K562 (cell line): ENCODE measurements around the gene EIF2AK2. TPM values are rescaled to one million over a fixed set of nuclear protein-coding genes. Genes with fewer than 3 reads are reported as not detected.
A peak's percentile ranks its signal among the peaks of the same experiment; 100 is the strongest.

Experiments
- CREB5 ChIP-seq: fragments of 250-450 bp; sonication (Bioruptor Pico); IDR thresholded peaks from 2 replicates; pipeline ENCODE4 v1.5.0; 2020; ENCODE audit warnings: mild to moderate bottlenecking
- EGR1 ChIP-seq: fragments of 450-650 bp; conservative IDR thresholded peaks from 2 replicates; pipeline ENCODE4 v1.6.1; 2017; ENCODE audit warnings: mild to moderate bottlenecking
- ETS1 ChIP-seq: conservative IDR thresholded peaks from 2 replicates; pipeline ENCODE4 v1.6.1; 2011; ENCODE audit warnings: low read depth, mild to moderate bottlenecking, low read length; ENCODE audit not compliant: control insufficient read depth
- ILK ChIP-seq: fragments of 450-650 bp; IDR thresholded peaks from 2 replicates; pipeline ENCODE4 v1.6.1; 2016; ENCODE audit warnings: missing genetic modification characterization, low read depth, mild to moderate bottlenecking, missing compliant biosample characterization, moderate library complexity, borderline replicate concordance
- MED1 ChIP-seq: sonication (generic); formaldehyde crosslinking; IDR thresholded peaks from 2 replicates; pipeline ENCODE4 v1.8.1; 2023; ENCODE audit warnings: missing genetic modification reagents, borderline replicate concordance
- PHF20 ChIP-seq: fragments of 450-650 bp; IDR thresholded peaks from 2 replicates; pipeline ENCODE4 v1.6.1; 2018; ENCODE audit not compliant: partially characterized antibody
- SUPT5H ChIP-seq: fragments of 450-650 bp; IDR thresholded peaks from 2 replicates; pipeline ENCODE4 v1.6.1; 2016
- TGIF2 ChIP-seq: sonication (generic); formaldehyde crosslinking; IDR thresholded peaks from 2 replicates; pipeline ENCODE4 v1.8.1; 2022; ENCODE audit warnings: mild to moderate bottlenecking, missing genetic modification reagents, moderate library complexity
- THRA ChIP-seq: fragments of 450-650 bp; IDR thresholded peaks from 2 replicates; pipeline ENCODE4 v1.6.1; 2017; ENCODE audit warnings: mild to moderate bottlenecking, moderate library complexity
- YY1 ChIP-seq, 3 experiments: IDR thresholded peaks; 2 replicates each; pipeline ENCODE4 v1.6.1; 2011; ENCODE audit warnings: low read length in 2 of 3, mild to moderate bottlenecking in 2 of 3, moderate library complexity in 2 of 3, borderline replicate concordance in 1 of 3, control low read depth in 1 of 3, low read depth in 1 of 3; ENCODE audit not compliant: insufficient read depth in 3 of 3, insufficient replicate concordance in 2 of 3, control insufficient read depth in 1 of 3, insufficient read length in 1 of 3; ENCODE audit errors: extremely low read depth in 1 of 3
- ZNF212 ChIP-seq: fragments of 450-650 bp; formaldehyde crosslinking; IDR thresholded peaks from 2 replicates; pipeline ENCODE4 v1.4.0; 2020; ENCODE audit warnings: mild to moderate bottlenecking
- polyA plus RNA-seq, 8 experiments: library from polyadenylated mRNA; depleted of rRNA in 4 of 8; stranded (reverse) in 5 of 8; unstranded in 3 of 8; fragments of >200 nt; fragmentation: Nextera tagmentation in 2 of 8; fragmentation: Illumina TruSeq in 1 of 8; extraction: Ambion mirVana in 2 of 8; extraction: Trizol in 1 of 8; gene quantifications; 2 replicates each; pipeline versions ENCODE4 v1.2.1 to v1.2.3, GENCODE V29; 2011 to 2014; ENCODE audit warnings: inconsistent platforms in 1 of 8, missing spikeins in 1 of 8
- total RNA-seq, 7 experiments: library from RNA; depleted of rRNA in 6 of 7; stranded (reverse); fragments of >200 nt in 6 of 7; fragmentation: Illumina TruSeq in 2 of 7; extraction: Trizol in 2 of 7; gene quantifications; 2 replicates each; pipeline versions ENCODE4 v1.2.1 to v1.2.3, GENCODE V29; 2011 to 2021; ENCODE audit warnings: low replicate concordance in 1 of 7
- TF ChIP-seq, protein P1 (sequence below): sonication (generic); formaldehyde crosslinking; IDR thresholded peaks from 2 replicates; pipeline ENCODE4 v1.8.0; 2022; ENCODE audit warnings: mild to moderate bottlenecking, missing genetic modification reagents
- TF ChIP-seq, protein P2 (sequence below): IDR thresholded peaks from 2 replicates; pipeline ENCODE4 v1.6.1; 2014; ENCODE audit warnings: antibody characterized with exemption
- TF ChIP-seq, protein P3 (sequence below): sonication (generic); formaldehyde crosslinking; IDR thresholded peaks from 2 replicates; pipeline ENCODE4 v1.8.0; 2023; ENCODE audit warnings: mild to moderate bottlenecking, missing genetic modification reagents
- TF ChIP-seq, protein P4 (sequence below), 2 experiments: fragments of 450-650 bp; conservative IDR thresholded peaks; 2 replicates each; pipeline ENCODE4 v1.6.1; 2017; ENCODE audit warnings: mild to moderate bottlenecking in 2 of 2, moderate library complexity in 2 of 2

The EIF2AK2 gene
- total and polyA plus RNA-seq, 9 of the 15 experiments (the other 6 are each of a cell fraction or from before 2014, with no cell fraction given), result 3.8 to 19.5 (median 13.3) TPM

GRCh38 chr2:37156857-37157714, at the start of gene EIF2AK2 (continued):
- TF ChIP-seq CREB5 (CRISPR knock-in tag) (no peak), ILK (no peak), YY1 (IDR thresholded peaks at IDR 0.05; ENCODE audit: borderline replicate concordance in 1 of 3, control insufficient read depth in 1 of 3, extremely low read depth in 1 of 3, insufficient read depth in 3 of 3, insufficient read length in 1 of 3, insufficient replicate concordance in 2 of 3, low read depth in 1 of 3, low read length in 2 of 3) (peak in 1 of 3 experiments; percentile 24), TGIF2 (no peak), SUPT5H (peak; percentile 50), MED1 (CRISPR knock-in tag) (no peak), ETS1 (no peak), PHF20 (peak; percentile 47), ZNF212 (CRISPR knock-in tag) (no peak), EGR1 (0 out of 2 replicates have a peak, but pooled peaks have one; percentile 5), THRA (no peak)
- TF ChIP-seq, protein P1, sequence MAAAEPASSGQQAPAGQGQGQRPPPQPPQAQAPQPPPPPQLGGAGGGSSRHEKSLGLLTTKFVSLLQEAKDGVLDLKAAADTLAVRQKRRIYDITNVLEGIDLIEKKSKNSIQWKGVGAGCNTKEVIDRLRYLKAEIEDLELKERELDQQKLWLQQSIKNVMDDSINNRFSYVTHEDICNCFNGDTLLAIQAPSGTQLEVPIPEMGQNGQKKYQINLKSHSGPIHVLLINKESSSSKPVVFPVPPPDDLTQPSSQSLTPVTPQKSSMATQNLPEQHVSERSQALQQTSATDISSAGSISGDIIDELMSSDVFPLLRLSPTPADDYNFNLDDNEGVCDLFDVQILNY (CRISPR knock-in tag), result no peak
- TF ChIP-seq, protein P2, sequence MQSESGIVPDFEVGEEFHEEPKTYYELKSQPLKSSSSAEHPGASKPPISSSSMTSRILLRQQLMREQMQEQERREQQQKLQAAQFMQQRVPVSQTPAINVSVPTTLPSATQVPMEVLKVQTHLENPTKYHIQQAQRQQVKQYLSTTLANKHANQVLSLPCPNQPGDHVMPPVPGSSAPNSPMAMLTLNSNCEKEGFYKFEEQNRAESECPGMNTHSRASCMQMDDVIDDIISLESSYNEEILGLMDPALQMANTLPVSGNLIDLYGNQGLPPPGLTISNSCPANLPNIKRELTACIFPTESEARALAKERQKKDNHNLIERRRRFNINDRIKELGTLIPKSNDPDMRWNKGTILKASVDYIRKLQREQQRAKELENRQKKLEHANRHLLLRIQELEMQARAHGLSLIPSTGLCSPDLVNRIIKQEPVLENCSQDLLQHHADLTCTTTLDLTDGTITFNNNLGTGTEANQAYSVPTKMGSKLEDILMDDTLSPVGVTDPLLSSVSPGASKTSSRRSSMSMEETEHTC, result no peak
- TF ChIP-seq, protein P3, sequence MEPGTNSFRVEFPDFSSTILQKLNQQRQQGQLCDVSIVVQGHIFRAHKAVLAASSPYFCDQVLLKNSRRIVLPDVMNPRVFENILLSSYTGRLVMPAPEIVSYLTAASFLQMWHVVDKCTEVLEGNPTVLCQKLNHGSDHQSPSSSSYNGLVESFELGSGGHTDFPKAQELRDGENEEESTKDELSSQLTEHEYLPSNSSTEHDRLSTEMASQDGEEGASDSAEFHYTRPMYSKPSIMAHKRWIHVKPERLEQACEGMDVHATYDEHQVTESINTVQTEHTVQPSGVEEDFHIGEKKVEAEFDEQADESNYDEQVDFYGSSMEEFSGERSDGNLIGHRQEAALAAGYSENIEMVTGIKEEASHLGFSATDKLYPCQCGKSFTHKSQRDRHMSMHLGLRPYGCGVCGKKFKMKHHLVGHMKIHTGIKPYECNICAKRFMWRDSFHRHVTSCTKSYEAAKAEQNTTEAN (CRISPR knock-in tag), result no peak
- TF ChIP-seq, protein P4, sequence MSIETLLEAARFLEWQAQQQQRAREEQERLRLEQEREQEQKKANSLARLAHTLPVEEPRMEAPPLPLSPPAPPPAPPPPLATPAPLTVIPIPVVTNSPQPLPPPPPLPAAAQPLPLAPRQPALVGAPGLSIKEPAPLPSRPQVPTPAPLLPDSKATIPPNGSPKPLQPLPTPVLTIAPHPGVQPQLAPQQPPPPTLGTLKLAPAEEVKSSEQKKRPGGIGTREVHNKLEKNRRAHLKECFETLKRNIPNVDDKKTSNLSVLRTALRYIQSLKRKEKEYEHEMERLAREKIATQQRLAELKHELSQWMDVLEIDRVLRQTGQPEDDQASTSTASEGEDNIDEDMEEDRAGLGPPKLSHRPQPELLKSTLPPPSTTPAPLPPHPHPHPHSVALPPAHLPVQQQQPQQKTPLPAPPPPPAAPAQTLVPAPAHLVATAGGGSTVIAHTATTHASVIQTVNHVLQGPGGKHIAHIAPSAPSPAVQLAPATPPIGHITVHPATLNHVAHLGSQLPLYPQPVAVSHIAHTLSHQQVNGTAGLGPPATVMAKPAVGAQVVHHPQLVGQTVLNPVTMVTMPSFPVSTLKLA (conservative IDR thresholded peaks at IDR 0.05), result peak in 1 of 2 experiments; percentile 33; a peak in 1 of 4 replicates
